ENCODE measurements around the gene WNK1. TPM values are rescaled to one million over a fixed set of nuclear protein-coding genes. Genes with fewer than 3 reads are reported as not detected.
A peak's percentile ranks its signal among the peaks of the same experiment; 100 is the strongest.

The WNK1 gene
- total RNA-seq, 2 donors from 2014 or later: 215 to 220 TPM

- no peaks in the 10 kb centered on the region for H3K27me3 Mint-ChIP-seq
- no peaks in the 10 kb centered on the region for H3K9me3 ChIP-seq (ENCODE audit: control insufficient read depth, low read length, poor library complexity, severe bottlenecking)
- H3K4me3 Mint-ChIP-seq: peak overlapping the region; percentile 96
- peaks cover 28% of the 10 kb centered on the region for H3K4me1 Mint-ChIP-seq
- DNase-seq (peak; percentile 23 to 48 (median 42)), ATAC-seq (peak; percentile 25)
- peak overlapping the region; percentile 95 for H3K27ac Mint-ChIP-seq
- H3K36me3 Mint-ChIP-seq (ENCODE audit: low read depth): no peaks in the 10 kb centered on the region
Observed at GRCh38 chr12:752695-753610, 574 bp downstream of the WNK1 start.

GRCh38 chr12:753611-754472 is 1.5 kb downstream of the WNK1 start:
- H3K27me3 Mint-ChIP-seq: no peaks in the 10 kb centered on the region
- ATAC-seq (no peak), DNase-seq (peak; percentile 25 to 33 (median 29))
- H3K9me3 ChIP-seq (ENCODE audit: control insufficient read depth, low read length, poor library complexity, severe bottlenecking): no peaks in the 10 kb centered on the region
- no peaks in the 10 kb centered on the region for H3K36me3 Mint-ChIP-seq (ENCODE audit: low read depth)
- peaks cover 33% of the 10 kb centered on the region for H3K4me1 Mint-ChIP-seq
- H3K27ac Mint-ChIP-seq: peak overlapping the region; percentile 95
- H3K4me3 Mint-ChIP-seq: peak overlapping the region; percentile 96

- no peaks in the 10 kb centered on the region for H3K36me3 Mint-ChIP-seq (ENCODE audit: low read depth)
- ATAC-seq (no peak), DNase-seq (no peak)
- H3K4me1 Mint-ChIP-seq: peaks cover 32% of the 10 kb centered on the region
- peak overlapping the region; percentile 96 for H3K4me3 Mint-ChIP-seq
- peak overlapping the region; percentile 95 for H3K27ac Mint-ChIP-seq
- no peaks in the 10 kb centered on the region for H3K27me3 Mint-ChIP-seq
- H3K9me3 ChIP-seq (ENCODE audit: control insufficient read depth, low read length, poor library complexity, severe bottlenecking): no peaks in the 10 kb centered on the region
Observed at GRCh38 chr12:754473-754820, 2.1 kb downstream of the WNK1 start.

GRCh38 chr12:754851-755562 is 2.6 kb downstream of the WNK1 start:
- no peaks in the 10 kb centered on the region for H3K9me3 ChIP-seq (ENCODE audit: control insufficient read depth, low read length, poor library complexity, severe bottlenecking)
- peak overlapping the region; percentile 95 for H3K27ac Mint-ChIP-seq
- no peak for DNase-seq
- peaks cover 32% of the 10 kb centered on the region for H3K4me1 Mint-ChIP-seq
- H3K4me3 Mint-ChIP-seq: peak overlapping the region; percentile 96
- H3K36me3 Mint-ChIP-seq (ENCODE audit: low read depth): no peaks in the 10 kb centered on the region
- peak; percentile 30 for ATAC-seq
- no peaks in the 10 kb centered on the region for H3K27me3 Mint-ChIP-seq

GRCh38 chr12:759628-760027 is 7.2 kb downstream of the WNK1 start:
- no peak for DNase-seq
- no peak for ATAC-seq
- Mint-ChIP-seq H3K27me3 (no peaks in the 10 kb centered on the region), H3K27ac (no peak overlapping the region), H3K4me1 (peaks cover 43% of the 10 kb centered on the region), H3K4me3 (peak overlapping the region; percentile 62), H3K36me3 (ENCODE audit: low read depth) (peaks cover 6% of the 10 kb centered on the region)
- no peaks in the 10 kb centered on the region for H3K9me3 ChIP-seq (ENCODE audit: control insufficient read depth, low read length, poor library complexity, severe bottlenecking)

- Mint-ChIP-seq H3K4me3 (peak overlapping the region; percentile 45), H3K27ac (peak overlapping the region; percentile 89)
- no peak for DNase-seq
Observed at GRCh38 chr12:761256-761655, 8.9 kb downstream of the WNK1 start.

GRCh38 chr12:765840-766239 is 13.5 kb downstream of the WNK1 start:
- Mint-ChIP-seq H3K36me3 (ENCODE audit: low read depth) (peaks cover 6% of the 10 kb centered on the region), H3K27me3 (no peaks in the 10 kb centered on the region), H3K27ac (no peak overlapping the region), H3K4me3 (peak overlapping the region; percentile 7), H3K4me1 (peaks cover 49% of the 10 kb centered on the region)
- no peaks in the 10 kb centered on the region for H3K9me3 ChIP-seq (ENCODE audit: control insufficient read depth, low read length, poor library complexity, severe bottlenecking)
- DNase-seq (no peak), ATAC-seq (no peak)

More at GRCh38 chr12:761256-761655, 8.9 kb downstream of the WNK1 start:
- H3K9me3 ChIP-seq (ENCODE audit: control insufficient read depth, low read length, poor library complexity, severe bottlenecking): no peaks in the 10 kb centered on the region
- H3K4me1 Mint-ChIP-seq: peaks cover 43% of the 10 kb centered on the region
- H3K27me3 Mint-ChIP-seq: no peaks in the 10 kb centered on the region
- ATAC-seq: no peak
- H3K36me3 Mint-ChIP-seq (ENCODE audit: low read depth): peaks cover 6% of the 10 kb centered on the region

GRCh38 chr12:768434-768833 is 16.1 kb downstream of the WNK1 start:
- H3K27me3 Mint-ChIP-seq: no peaks in the 10 kb centered on the region
- peaks cover 49% of the 10 kb centered on the region for H3K4me1 Mint-ChIP-seq
- peak overlapping the region; percentile 19 for H3K27ac Mint-ChIP-seq
- H3K36me3 Mint-ChIP-seq (ENCODE audit: low read depth): peaks cover 4% of the 10 kb centered on the region
- no peaks in the 10 kb centered on the region for H3K9me3 ChIP-seq (ENCODE audit: control insufficient read depth, low read length, poor library complexity, severe bottlenecking)
- ATAC-seq: no peak
- DNase-seq: no peak
- no peak overlapping the region for H3K4me3 Mint-ChIP-seq

- peaks cover 52% of the 10 kb centered on the region for H3K4me1 Mint-ChIP-seq
- peak; percentile 49 for ATAC-seq
- H3K27me3 Mint-ChIP-seq: no peaks in the 10 kb centered on the region
Observed at GRCh38 chr12:770479-770878, 18.1 kb downstream of the WNK1 start.

GRCh38 chr12:772056-772697 is 19.8 kb downstream of the WNK1 start:
- ATAC-seq (no peak), DNase-seq (no peak)
- Mint-ChIP-seq H3K27ac (peak overlapping the region; percentile 59), H3K36me3 (ENCODE audit: low read depth) (peaks cover 2% of the 10 kb centered on the region), H3K4me1 (peaks cover 52% of the 10 kb centered on the region), H3K4me3 (no peak overlapping the region), H3K27me3 (no peaks in the 10 kb centered on the region)
- H3K9me3 ChIP-seq (ENCODE audit: control insufficient read depth, low read length, poor library complexity, severe bottlenecking): no peaks in the 10 kb centered on the region

More at GRCh38 chr12:770479-770878, 18.1 kb downstream of the WNK1 start:
- no peaks in the 10 kb centered on the region for H3K9me3 ChIP-seq (ENCODE audit: control insufficient read depth, low read length, poor library complexity, severe bottlenecking)
- H3K36me3 Mint-ChIP-seq (ENCODE audit: low read depth): no peaks in the 10 kb centered on the region
- peak overlapping the region; percentile 1 for H3K27ac Mint-ChIP-seq
- no peak for DNase-seq
- H3K4me3 Mint-ChIP-seq: no peak overlapping the region

GRCh38 chr12:774051-774614 is 21.8 kb downstream of the WNK1 start:
- peaks cover 2% of the 10 kb centered on the region for H3K36me3 Mint-ChIP-seq (ENCODE audit: low read depth)
- H3K27ac Mint-ChIP-seq: peak overlapping the region; percentile 88
- H3K4me1 Mint-ChIP-seq: peaks cover 51% of the 10 kb centered on the region
- H3K9me3 ChIP-seq (ENCODE audit: control insufficient read depth, low read length, poor library complexity, severe bottlenecking): no peaks in the 10 kb centered on the region
- DNase-seq (no peak), ATAC-seq (no peak)
- H3K27me3 Mint-ChIP-seq: no peaks in the 10 kb centered on the region
- peak overlapping the region; percentile 63 for H3K4me3 Mint-ChIP-seq
